GM19463 (cell line): ENCODE measurements around the gene COPS8.

ENCODE experiments used
- ATAC-seq: cut with Tn5 transposase; IDR thresholded peaks from one replicate; pipeline ENCODE4 v1.9.1; 2021; ENCODE audit warnings: mild to moderate bottlenecking, moderate library complexity; ENCODE audit not compliant: unreplicated experiment

The COPS8 gene

GRCh38 chr2:237130562-237131421 lies 45.1 kb downstream of the COPS8 start:
- ATAC-seq: no peak

GRCh38 chr2:237131749-237132533 lies 46.3 kb downstream of the COPS8 start:
- ATAC-seq: no peak

GRCh38 chr2:237132799-237133198 lies 47.1 kb downstream of the COPS8 start:
- ATAC-seq: no peak

GRCh38 chr2:237134321-237135230 lies 48.9 kb downstream of the COPS8 start:
- no peak for ATAC-seq

GRCh38 chr2:237136824-237137223 lies 51.1 kb downstream of the COPS8 start:
- ATAC-seq: no peak

GRCh38 chr2:237137626-237138323 lies 52.1 kb downstream of the COPS8 start:
- ATAC-seq: no peak

GRCh38 chr2:237139123-237139675 lies 53.5 kb downstream of the COPS8 start:
- ATAC-seq: no peak

- no peak for ATAC-seq
Observed at GRCh38 chr2:237140689-237141285, 55.1 kb downstream of the COPS8 start.

- ATAC-seq: no peak
Observed at GRCh38 chr2:237141571-237142051, 55.9 kb downstream of the COPS8 start.

GRCh38 chr2:237143118-237143517 lies 57.4 kb downstream of the COPS8 start:
- no peak for ATAC-seq

GRCh38 chr2:237143676-237144440 lies 58.2 kb downstream of the COPS8 start:
- no peak for ATAC-seq

- ATAC-seq: no peak
Observed at GRCh38 chr2:237144516-237144915, 58.8 kb downstream of the COPS8 start.

- ATAC-seq: no peak
Observed at GRCh38 chr2:237147317-237147716, 61.6 kb downstream of the COPS8 start.

GRCh38 chr2:237148624-237149023 lies 62.9 kb downstream of the COPS8 start:
- no peak for ATAC-seq

- no peak for ATAC-seq
Observed at GRCh38 chr2:237149425-237149824, 63.7 kb downstream of the COPS8 start.
